Stimulated activated CD8-positive, alpha-beta memory T cell treated with anti-CD3 and anti-CD28 coated beads, Interleukin-7, amount 100 ng/mL, for 1 hour (primary cell): ENCODE measurements around the gene SPTB.

Experiments
- DNase-seq, 2 donors: peaks; one replicate each; pipeline ENCODE4 v3.0.0-alpha.2; 2020; ENCODE audit warnings: low read depth in 2 of 2

Gene SPTB

DNA sequence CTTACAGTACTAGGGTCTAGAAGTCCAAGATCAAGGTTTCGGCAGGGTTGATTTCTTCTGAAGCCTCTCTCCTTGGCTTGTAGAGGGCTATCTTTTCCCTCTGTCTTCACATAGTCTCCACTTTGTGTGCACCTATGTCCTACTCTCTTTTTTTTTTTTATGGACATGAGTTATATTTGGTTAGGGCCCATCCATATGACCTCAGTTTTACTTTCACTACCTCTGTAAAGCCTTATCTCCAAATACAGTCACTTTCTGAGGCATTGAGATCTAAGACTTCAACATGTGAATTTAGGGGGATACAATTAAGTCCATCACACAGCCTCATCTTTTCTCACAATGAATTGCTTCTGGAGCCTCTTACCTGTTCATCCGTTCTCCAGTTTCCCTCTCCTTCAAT, 5.9 kb upstream of the SPTB start:
- DNase-seq = no peak

DNA sequence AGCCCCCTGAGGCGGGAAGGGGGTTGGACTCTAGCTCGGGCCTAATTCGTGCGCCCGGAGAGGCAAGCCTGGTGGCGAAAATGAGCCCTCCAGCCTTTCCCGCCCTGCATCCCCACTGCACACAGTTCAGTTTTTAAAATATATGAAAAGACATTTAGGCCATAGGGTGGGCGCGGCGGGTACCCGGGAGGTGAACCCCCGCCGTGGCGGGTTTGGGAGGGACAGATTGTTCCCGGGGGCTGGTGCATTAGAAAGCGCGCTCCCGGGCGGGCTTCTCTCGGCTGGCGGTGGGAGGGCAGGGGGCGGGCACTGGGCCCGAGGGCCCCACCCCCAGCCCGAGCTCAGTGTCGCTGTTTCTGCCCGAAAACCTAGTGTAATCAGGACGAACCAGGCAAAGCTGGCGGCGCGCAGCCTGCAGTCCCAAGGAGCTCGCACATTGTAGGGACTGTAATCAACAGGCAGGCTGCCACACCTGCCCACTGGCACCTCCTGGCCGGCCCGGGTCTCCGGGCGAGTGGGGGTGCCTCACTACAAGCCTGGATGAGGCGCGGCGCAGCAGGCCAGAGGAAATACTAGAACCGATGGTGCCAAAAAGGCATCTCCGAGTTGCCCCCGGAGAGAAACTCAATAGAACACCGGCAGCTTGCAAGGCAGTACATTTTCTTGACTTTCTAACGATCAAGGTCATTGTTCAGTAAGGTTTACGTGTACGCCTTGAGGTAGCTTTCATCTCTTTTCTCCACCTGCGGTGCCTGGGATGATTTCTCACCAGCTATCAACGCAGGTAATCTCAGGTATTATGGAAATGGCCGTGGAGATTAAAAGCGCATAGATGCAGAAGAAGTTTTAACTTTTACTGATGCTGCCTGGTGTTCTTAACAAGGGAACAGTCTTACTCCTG, 764 bp upstream of the SPTB start:
- peak; percentile 25 to 26 for DNase-seq

DNA sequence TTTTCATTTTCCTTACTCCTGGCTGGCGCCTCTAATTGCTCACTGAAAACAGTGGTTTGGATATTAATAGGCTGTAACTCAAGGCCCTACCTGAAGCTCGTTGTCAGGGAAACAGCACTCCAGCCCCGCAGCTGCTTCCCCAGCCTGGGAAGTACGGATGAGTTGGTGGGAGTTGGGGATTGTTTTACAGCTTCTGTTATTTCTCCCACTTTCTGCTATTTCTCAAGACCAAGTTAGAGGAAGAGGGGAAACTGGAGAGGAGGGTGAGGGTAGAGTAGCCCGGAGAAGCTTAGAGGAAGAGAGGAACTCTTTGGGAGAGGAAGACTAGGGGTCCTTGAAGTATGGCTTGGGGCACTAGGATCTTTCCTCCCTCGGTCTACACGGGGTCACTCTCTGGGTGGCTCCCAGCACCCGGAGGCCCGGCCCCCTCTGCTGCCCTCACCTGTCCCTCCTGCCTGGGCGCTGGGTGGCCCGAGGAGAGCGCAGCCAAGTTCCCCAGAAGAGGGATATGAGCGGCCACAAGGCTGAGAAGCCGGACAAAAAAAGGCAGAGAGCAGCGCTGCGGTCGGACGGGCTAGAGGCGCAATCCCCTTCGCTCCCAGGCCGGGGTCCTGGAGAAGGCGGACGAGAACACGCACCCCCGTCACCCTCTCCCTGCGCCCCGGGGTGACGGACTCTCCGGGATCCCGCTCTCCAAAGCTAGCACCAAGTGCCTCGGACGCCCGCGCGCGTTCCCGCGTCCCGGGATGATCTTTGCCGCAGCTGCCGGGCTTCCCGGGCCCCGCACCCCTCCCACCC, 671 bp downstream of the SPTB start:
- no peak for DNase-seq

DNA sequence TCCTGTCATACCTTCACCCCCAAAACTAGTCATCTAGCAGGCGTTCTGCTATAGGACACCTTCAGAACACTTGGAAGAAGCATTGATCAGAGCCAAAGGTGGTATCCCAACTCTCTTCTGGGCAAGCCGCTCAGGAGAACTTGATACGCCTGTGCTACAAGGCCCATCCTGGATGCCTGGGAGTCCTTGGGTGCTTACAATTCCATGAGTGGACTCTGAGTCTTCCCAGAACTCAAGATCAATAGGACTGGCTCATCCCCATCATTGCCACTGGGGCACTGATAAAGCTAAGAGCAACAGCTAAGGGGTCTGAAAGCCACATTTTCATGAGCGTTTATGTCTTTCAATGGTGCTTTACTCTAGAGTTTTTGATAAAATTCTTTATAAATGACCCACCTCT, 1.9 kb downstream of the SPTB start:
- no peak for DNase-seq

DNA sequence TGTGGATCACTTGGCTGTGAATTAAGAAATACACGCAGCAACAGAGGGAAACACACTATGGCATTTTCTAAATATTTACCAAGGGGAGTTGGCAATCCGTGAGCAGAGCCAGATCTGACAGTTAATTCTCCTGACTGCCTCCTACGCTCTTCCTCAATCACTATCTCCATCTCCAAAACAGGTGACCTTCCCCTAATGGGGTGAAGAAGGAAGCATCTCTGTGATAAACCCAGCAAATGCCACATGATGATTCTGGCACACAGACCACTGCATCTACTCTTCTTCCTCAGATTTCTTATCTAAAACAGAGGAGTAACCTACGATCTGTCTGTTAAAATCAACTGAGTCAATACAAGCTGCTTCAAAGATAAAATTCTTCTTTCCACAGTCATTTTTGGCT, 4.4 kb downstream of the SPTB start:
- no peak for DNase-seq

DNA sequence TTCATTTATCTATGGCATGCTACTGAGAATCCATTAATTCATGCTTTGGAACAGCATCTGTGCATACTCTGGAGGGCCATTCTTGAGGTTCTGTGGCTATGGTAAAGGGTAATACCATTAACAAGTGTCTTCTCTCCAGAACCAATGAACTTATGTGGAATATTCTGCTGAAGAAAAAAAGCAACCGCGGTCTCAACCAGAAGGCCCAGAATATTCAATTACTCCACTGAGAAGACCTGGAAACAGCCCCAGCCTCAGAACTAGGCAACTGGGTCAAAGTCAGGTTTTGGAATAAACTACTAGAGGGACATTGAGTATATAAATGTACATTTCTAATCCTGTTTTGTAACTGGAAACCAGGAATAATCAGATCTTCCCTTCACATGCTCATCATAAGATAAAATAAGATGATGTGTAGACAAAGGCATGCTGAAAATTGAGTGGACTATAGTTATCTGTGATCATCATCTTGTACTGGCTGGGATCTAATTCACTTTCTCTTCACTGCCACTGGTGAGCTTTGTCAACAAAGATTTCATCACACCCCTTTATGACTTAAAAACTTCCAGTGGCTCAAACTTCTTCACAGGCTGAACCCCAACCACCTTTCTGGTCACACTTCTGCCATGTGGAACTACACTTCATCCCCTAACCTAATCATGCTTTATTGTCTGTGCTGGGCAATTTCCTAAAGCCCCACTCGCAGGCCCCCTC, 6.0 kb downstream of the SPTB start:
- DNase-seq = no peak

DNA sequence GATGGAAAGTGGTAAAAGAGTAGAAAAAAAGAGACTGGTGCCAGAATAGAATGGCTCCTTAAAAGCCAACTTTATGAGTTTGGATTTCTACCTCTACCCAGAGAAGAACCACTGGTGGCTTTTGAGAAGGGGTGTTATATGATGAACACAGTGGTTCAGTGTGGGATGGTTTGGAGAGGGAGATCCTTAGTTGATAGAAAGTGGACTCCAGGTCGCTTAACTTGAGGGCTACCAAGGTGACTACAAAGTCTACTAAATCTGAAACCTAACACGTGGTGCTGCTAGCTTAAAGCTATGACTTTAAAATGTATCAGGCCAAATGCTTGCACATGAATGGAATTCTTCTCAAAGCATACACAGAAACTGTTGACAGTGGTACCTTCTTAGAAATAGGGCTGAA, 8.4 kb downstream of the SPTB start:
- DNase-seq = no peak

DNA sequence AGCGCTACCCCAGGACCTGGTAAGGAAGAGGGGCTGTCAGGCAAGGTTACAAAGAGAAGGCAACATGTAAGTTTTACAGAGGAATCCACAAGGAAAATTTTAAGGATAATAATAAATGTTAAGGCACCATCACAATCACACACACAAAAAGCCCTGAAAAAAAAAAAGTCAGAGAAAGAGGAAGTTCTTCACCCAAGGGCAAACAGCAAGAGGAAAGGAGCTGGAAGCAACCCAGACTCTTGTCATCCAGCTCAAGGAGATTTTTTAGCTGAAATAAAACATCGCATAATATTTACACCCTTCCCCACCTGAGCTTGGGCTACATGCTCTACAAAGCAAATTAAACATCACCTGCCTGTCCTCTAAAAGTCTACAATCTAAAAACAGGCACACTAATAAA, 9.5 kb downstream of the SPTB start:
- DNase-seq = no peak

DNA sequence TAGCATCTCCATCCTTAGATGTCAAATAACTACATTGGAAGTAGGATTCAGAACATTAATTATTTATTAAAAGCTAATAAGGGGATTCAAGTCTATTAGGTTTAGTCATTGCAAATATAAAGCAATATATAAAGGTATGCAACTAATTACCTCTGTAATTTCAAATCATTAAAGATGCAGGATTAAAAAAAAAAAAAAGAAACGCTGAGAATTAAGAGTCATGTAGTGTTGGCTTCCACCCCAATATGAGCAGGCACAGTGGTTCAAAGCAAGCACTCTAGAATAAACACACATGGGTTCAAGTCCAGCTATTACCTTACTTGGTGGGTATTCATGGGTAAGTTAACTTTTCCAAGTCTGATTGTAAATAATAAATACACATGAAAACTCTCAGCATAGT, 10.9 kb downstream of the SPTB start:
- DNase-seq = no peak

DNA sequence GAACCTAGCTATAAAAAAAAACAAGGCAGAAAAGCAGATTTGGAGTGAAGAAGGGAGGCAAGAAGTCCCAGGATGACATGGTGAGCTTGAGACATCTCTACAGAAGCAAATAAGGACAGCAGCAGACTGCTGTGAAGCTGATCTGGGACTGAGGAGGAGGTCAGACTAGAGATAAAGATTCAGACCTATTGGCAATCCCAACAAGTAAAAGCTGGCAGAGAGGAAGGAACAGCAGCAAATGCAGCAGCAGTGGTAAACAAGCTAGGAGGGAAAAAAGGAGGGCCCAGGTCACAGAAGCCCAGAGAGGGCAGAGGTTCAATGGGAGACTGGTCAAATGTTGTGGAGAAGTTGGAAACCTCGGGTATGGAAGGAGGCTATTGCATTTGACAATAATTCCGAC, 11.3 kb downstream of the SPTB start:
- DNase-seq = no peak

DNA sequence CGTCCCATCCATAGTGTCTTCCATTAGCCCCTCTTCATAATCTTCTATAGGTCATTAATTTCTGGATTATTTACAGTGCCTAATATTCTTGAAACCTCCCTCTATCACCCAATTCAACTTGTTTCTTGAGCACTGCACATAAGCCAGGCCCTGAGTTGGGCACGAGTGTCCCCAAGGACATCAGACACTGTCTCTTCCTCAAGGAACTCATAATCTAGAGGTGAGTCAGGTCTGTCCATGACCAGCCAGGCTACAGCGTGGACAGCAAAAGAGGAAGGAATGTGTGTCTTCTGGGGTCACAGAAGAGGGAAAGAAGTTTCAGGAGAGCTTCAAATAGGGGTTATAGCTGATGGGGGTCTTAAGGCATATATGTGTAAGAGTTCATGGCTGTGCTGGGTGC, 12.5 kb downstream of the SPTB start:
- DNase-seq = no peak

DNA sequence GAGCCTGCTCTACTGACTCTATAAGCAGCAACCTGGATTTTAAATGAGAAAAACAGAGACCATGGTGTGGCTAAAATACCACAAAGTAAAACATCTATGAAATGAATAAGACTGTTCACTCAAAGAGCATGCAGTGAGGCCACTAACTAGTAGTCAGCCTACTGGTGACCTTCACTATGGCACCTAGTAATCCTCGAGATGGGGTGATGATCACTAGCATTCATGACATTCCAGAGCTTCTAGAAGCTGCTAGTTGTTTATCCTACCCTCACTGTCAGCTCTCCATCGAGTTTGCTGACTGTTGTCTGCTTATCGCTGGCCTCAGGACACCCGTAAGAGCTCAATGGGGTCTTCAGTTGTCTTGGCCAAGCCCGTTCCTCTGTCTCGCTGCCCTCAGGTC, 13.7 kb downstream of the SPTB start:
- no peak for DNase-seq

DNA sequence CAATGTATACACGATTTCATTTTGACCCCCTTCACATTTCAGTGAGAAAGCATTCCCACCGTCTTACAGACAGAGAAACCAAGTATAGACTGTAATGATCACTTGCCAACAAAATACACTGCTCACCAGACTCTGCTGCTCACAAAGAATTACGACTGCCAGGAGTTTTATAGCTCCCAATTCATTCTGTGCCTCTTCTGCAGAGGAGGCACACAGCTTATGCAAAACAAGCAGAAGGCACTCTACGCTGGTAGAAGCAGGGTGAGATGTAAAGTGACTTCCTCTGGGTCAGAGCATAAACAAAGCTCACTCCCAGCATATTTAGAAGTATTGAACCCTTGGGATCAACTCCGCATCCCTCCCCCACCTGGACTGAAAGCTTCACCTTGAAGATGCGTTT, 14.6 kb downstream of the SPTB start:
- DNase-seq = no peak

DNA sequence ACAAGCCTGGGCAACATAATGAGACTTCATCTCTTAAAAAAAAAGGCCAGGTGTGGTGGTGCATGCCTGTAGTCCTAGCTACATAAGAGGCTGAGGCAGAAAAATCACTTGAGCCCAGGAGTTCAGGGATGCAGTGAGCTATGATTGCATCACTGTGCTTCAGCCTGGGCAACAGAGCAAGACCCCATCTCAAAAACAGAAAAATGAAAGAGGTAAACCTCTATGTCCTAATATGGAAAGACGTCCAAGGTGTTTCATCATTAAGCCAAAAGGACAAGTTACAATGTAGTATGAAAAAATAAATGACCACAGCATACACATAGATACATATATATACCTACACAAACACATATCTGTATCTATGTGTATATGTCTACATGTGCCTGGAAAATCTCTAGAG, 15.4 kb downstream of the SPTB start:
- no peak for DNase-seq

DNA sequence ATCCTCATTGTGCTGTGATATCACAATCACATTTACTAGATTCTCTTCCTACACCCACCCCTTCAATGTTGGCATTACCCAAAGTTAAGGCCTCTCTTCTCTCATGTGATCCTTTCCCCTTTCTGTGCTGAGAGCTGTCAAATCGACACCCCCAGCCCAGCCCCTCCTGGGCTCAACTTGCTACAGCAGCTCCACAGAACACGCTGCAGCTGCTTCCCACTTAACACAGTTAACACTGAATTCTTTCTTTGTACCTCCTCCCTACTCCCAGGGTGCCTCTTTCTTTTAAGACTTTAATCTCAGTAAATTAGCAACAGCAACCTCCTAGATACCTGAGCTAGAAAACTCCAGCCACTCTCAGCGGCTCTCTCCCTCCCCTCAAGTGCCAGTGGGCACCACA, 17.8 kb downstream of the SPTB start:
- DNase-seq = no peak

DNA sequence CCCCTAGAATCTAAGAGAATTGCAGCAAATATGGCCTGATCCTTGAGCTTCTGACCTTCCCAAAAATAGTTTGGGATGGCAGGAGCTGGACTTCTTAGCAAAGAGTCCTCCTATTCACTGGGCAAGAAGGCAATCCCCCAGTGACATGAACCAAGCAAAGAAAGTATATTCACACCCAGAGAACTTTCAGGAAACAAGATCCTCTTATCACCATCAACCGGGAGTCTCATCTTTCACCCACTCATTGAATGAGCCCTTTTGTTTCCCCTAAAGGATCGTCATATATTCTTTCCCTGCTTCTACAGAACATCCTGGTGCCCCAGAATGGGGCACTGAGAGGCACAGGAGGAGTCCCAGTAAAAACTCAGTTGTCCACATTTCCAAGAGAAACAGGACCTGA, 19.7 kb downstream of the SPTB start:
- DNase-seq = no peak

DNA sequence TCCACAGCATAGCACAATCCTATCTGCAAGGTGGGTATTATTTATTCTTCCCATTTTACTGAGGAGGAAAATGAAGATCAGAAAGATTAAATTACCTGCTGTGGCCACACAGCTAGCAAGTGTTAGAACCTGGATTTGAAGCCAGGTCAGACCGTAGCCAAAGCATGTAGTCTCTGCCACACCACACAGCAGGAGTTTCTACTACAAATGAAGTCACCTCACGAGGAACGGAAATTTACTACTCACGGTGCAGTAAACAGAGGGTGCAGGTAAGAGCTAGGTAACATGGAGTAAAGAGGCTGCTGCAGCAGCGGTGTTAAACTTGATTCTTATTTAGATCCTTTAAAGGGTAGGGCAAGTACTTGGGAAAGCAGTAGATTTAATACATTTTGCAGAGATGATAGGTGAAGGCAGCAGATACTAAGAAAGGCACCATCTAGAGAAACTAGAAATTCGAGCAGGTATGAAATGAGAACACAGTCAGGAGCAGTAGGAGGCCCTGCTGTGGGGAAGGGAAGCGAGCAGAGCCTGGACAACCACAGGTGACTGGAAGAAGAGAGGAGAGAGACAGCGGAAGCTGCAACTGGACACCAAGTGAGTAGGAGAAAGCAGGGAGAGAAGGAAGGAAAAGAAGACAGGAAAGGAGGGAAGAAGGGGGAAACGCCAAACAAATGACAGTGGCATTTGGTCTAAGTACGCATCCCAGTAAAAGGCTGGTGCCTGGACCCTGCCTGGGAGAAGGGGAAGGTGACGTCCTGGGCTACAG, 21.5 kb downstream of the SPTB start:
- DNase-seq = no peak

DNA sequence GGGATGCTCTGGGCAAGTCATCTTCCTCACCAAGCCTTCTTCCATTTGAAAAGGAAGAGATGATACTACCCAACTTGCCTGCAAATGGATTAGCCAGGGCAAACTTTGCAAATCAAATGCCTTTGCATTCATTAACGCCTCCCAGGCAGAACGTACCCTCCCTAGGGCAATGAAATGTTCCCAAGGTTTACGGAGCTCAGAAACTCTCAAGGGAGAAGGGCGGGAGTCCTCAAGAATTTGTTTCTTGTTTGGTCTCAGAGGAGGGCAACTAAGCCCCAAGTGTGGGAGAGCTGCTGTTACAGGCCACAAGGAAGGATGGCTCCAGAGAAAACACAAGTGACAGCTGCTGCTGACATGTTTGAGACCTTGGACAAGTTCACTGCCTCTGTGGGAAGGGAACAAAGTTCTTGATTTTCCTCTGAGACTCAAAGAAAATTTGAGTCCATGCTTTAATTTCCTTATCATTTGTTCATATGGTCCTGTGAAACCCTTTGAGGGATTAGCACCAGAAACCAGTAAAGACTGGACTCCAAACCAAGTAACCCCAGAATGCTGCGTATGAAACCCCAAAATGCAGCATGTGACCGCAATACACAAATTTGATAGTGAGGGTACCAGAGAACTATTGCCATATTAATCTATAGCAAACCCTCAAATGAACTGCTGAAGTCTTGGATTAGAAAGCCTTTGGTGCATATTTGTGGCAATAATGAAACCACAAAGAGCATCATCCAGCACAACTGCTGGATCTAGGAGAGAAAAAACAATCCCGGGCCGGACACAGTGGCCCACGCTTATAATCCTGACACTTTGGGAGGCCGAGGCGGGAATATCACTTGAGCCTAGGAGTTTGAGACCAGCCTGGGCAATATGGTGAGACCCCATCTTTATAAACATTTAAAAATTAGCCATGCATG, 22.9 kb downstream of the SPTB start:
- DNase-seq = no peak

DNA sequence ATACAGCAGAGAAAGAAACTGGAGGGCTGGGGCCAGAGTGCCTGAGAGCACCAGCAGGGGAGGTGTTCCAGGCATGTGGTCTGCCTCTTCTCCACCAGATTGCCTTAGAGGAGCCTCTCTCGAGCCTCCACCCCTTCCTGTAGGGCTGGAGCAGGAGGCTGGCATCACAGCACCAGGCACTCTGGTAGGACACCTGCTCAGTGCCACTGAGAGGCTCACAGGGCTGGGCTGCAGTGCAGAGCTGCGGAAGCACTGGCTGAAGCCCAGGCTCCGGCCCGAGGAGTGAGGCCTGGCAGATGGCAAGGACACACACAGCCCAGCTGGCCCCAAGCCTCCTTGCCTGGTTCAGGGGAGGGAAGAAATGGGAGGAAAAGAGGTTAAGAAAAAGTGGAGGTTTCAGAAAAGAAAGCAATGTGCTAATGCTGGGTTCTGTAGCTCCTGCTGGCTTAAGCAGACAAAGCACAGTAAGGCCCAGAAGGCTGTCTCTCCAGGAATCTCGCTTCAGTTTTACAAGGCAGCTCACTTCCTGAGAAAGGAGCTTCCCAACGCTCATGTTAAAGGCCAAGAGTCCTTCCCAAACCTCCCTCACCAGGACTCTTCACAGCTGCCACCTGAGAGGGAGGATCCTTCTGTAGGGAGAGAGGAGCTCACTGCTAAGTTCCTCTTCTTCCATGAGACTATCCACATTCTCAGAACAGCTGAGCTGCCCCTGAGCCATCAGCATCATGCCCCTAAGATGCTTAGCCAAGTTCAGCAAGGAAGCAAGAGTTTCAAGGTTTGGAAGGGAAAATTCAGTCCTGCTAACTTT, 23.8 kb downstream of the SPTB start:
- no peak for DNase-seq
